Measurements from ENCODE around the gene SPEM1.

DNA sequence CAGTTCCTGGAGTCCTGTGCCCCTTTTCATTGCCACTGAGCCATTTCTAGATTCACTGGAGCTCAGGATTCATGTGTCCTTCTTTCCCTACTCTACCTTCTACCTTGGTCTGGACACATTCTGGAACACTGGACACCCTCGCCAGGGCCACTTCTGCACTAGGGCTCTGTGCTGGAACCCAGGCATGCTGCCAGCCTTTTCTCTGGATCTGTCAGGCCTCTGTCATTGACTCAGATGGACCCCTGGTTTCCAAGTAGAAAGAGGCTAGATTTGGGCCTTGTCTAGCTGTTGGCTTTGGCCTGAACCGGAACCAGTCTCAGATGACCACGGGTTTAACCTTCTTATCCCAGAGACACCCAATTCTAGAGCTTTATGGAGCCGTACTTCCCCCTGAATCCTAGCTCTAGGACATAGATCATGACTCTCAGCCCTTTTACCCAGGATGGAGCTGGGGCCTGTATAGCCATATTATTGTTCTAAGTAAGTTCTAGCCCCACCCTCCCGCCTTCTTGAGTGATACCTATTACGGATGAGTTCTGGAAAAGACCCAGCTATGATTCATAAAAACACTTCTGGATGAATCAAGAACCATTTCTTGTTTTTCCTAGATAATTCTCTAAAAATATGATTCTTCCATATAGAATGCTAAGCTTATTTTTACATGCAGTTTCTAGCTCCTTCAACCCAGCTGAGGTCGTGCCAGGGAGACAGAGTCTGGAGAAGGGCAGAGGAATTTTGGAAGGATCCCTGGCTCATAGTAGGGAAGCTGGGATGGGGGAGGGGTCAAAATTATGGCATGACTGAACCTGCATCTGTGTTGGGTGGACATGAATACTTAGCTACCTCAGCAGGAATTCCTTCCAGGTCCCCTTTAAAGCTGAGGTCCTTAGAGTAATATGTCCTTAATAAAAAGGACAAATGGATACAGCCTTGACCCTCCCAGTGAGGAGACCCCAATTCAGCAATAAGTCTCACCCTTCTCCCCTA is 23.7 kb downstream of the SPEM1 start:
- TF ChIP-seq, protein P1, sequence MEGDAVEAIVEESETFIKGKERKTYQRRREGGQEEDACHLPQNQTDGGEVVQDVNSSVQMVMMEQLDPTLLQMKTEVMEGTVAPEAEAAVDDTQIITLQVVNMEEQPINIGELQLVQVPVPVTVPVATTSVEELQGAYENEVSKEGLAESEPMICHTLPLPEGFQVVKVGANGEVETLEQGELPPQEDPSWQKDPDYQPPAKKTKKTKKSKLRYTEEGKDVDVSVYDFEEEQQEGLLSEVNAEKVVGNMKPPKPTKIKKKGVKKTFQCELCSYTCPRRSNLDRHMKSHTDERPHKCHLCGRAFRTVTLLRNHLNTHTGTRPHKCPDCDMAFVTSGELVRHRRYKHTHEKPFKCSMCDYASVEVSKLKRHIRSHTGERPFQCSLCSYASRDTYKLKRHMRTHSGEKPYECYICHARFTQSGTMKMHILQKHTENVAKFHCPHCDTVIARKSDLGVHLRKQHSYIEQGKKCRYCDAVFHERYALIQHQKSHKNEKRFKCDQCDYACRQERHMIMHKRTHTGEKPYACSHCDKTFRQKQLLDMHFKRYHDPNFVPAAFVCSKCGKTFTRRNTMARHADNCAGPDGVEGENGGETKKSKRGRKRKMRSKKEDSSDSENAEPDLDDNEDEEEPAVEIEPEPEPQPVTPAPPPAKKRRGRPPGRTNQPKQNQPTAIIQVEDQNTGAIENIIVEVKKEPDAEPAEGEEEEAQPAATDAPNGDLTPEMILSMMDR (IDR thresholded peaks at IDR 0.05): no peak
- TF ChIP-seq POLR2AphosphoS5 (IDR thresholded peaks at IDR 0.05) (no peak), POLR2A (IDR thresholded peaks at IDR 0.05; ENCODE audit: low read depth) (no peak)
